OCI-LY1 (cell line): ENCODE data around the gene B3GALNT2.
"Not testable (repeated sequence)": the region's sequence is repeated elsewhere in the genome, so short reads cannot be mapped to it uniquely, and the experiment has no call there.

Experiments used
- H2AFZ ChIP-seq: fragments of 200-600 bp; sonication (generic), shearing (Covaris generic); 2 replicates; pipeline ENCODE4 v1.6.0; 2014; ENCODE audit warnings: antibody characterized with exemption, mild to moderate bottlenecking, low read length
- H3F3A ChIP-seq: fragments of 200-600 bp; sonication (generic), shearing (Covaris generic); 2 replicates; pipeline ENCODE4 v1.6.0; 2014; ENCODE audit warnings: mild to moderate bottlenecking, antibody characterized with exemption, low read length, moderate library complexity; ENCODE audit not compliant: insufficient read depth
- H3K27ac ChIP-seq: fragments of 200-600 bp; sonication (generic); 2 replicates; pipeline ENCODE4 v1.5.1; 2014; ENCODE audit warnings: low read length, mixed run types, mild to moderate bottlenecking, low read depth; ENCODE audit not compliant: poor library complexity, severe bottlenecking
- H3K27me3 ChIP-seq: fragments of 200-600 bp; sonication (generic); 2 replicates; pipeline ENCODE4 v1.6.0; 2014; ENCODE audit warnings: antibody characterized with exemption, mild to moderate bottlenecking, low read length, moderate library complexity; ENCODE audit not compliant: insufficient read depth
- H3K36me3 ChIP-seq: fragments of 200-600 bp; sonication (generic); 2 replicates; pipeline ENCODE4 v1.6.1; 2014; ENCODE audit warnings: mild to moderate bottlenecking, antibody characterized with exemption, low read length, moderate library complexity, mixed read lengths; ENCODE audit not compliant: insufficient read depth
- H3K4me1 ChIP-seq: fragments of 200-600 bp; sonication (generic); 2 replicates; pipeline ENCODE4 v1.5.1; 2014; ENCODE audit warnings: mild to moderate bottlenecking, low read length, moderate library complexity; ENCODE audit not compliant: insufficient read depth, severe bottlenecking
- H3K4me2 ChIP-seq: fragments of 200-600 bp; sonication (generic), shearing (Covaris generic); 2 replicates; pipeline ENCODE4 v1.6.1; 2014; ENCODE audit warnings: low read length
- H3K4me3 ChIP-seq: fragments of 200-600 bp; sonication (generic); 2 replicates; pipeline ENCODE4 v1.5.1; 2014; ENCODE audit warnings: low read length, low read depth, mild to moderate bottlenecking, mixed read lengths; ENCODE audit not compliant: poor library complexity, severe bottlenecking
- H3K79me2 ChIP-seq: fragments of 200-600 bp; shearing (Covaris generic); 2 replicates; pipeline ENCODE4 v1.6.1; 2016; ENCODE audit warnings: mixed run types, low read length, mixed read lengths; ENCODE audit not compliant: insufficient read depth
- H3K9ac ChIP-seq: fragments of 200-600 bp; sonication (generic), shearing (Covaris generic); 2 replicates; pipeline ENCODE4 v1.6.1; 2014; ENCODE audit warnings: mild to moderate bottlenecking, low read length, mixed read lengths
- H3K9me2 ChIP-seq: fragments of 200-600 bp; sonication (generic), shearing (Covaris generic); 2 replicates; pipeline ENCODE4 v1.6.1; 2014; ENCODE audit warnings: low read depth, mild to moderate bottlenecking, low read length, mixed read lengths
- H3K9me3 ChIP-seq: fragments of 200-600 bp; shearing (Covaris generic); 2 replicates; pipeline ENCODE4 v1.6.1; 2014; ENCODE audit warnings: low read length, mixed read lengths
- H4K20me1 ChIP-seq: fragments of 200-600 bp; sonication (generic), shearing (Covaris generic); 2 replicates; pipeline ENCODE4 v1.6.0; 2016; ENCODE audit warnings: mild to moderate bottlenecking, low read length; ENCODE audit not compliant: insufficient read depth
- EZH2 ChIP-seq: fragments of 200-600 bp; sonication (generic), shearing (Covaris generic); IDR thresholded peaks from 2 replicates; pipeline ENCODE4 v1.8.0; 2017; ENCODE audit warnings: borderline replicate concordance, mixed run types, mild to moderate bottlenecking, antibody characterized with exemption, low read length, moderate library complexity, mixed read lengths
- TF ChIP-seq, protein P1 (sequence below): fragments of 200-600 bp; sonication (generic), shearing (Covaris generic); IDR thresholded peaks from 2 replicates; pipeline ENCODE4 v1.5.1; 2017; ENCODE audit warnings: mild to moderate bottlenecking, antibody characterized with exemption, low read length, moderate library complexity, mixed read lengths

The B3GALNT2 gene

DNA sequence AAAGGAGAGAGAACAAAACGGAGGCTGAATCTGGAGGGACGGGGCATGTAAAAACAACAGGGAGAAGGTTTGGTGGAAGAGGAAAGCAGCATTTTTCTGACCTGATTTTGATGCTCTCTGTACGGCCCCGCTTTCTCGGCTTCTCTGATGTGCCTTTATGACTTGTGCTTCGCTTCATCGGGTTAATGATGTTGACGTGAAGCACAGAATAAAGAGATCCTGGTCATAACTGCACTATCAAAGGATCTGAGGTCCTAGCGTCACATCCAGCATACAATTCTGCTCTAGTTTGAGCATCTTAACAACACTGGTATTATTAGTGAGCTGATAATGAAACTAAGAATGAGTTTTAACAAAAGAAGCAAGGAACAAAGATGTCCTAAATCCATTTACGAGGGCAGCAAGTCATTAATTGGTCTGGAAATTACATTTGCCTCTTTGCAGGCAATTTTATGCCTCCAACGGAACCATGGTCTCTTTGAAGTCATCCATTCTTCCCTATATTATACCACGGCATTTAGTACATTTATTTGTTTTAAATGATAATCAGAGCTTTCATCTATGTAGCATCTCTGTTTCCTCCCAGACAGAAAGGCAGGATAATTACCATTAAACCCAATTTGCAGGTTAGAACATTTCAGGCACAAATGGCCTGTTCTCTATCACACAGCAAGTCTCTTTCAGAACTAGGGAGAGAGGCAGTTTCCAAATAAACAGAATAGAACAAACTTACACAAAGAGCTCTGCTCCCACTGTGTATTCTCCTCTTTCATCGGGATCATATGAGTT lies 45.3 kb upstream of the B3GALNT2 start:
- H3K9ac ChIP-seq: no peak overlapping the region
- no peaks in the 10 kb centered on the region for H3F3A ChIP-seq
- H4K20me1 ChIP-seq: no peaks in the 10 kb centered on the region
- H3K4me3 ChIP-seq: no peak overlapping the region
- no peaks in the 10 kb centered on the region for H3K27me3 ChIP-seq
- TF ChIP-seq, protein P1, sequence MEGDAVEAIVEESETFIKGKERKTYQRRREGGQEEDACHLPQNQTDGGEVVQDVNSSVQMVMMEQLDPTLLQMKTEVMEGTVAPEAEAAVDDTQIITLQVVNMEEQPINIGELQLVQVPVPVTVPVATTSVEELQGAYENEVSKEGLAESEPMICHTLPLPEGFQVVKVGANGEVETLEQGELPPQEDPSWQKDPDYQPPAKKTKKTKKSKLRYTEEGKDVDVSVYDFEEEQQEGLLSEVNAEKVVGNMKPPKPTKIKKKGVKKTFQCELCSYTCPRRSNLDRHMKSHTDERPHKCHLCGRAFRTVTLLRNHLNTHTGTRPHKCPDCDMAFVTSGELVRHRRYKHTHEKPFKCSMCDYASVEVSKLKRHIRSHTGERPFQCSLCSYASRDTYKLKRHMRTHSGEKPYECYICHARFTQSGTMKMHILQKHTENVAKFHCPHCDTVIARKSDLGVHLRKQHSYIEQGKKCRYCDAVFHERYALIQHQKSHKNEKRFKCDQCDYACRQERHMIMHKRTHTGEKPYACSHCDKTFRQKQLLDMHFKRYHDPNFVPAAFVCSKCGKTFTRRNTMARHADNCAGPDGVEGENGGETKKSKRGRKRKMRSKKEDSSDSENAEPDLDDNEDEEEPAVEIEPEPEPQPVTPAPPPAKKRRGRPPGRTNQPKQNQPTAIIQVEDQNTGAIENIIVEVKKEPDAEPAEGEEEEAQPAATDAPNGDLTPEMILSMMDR: no peak
- TF ChIP-seq EZH2: no peak
- no peaks in the 10 kb centered on the region for H3K36me3 ChIP-seq
- no peaks in the 10 kb centered on the region for H3K4me1 ChIP-seq
- no peak overlapping the region for H2AFZ ChIP-seq
- no peaks in the 10 kb centered on the region for H3K9me2 ChIP-seq
- H3K4me2 ChIP-seq: no peak overlapping the region
- H3K9me3 ChIP-seq: no peaks in the 10 kb centered on the region
- no peak overlapping the region for H3K27ac ChIP-seq
- H3K79me2 ChIP-seq: no peaks in the 10 kb centered on the region

DNA sequence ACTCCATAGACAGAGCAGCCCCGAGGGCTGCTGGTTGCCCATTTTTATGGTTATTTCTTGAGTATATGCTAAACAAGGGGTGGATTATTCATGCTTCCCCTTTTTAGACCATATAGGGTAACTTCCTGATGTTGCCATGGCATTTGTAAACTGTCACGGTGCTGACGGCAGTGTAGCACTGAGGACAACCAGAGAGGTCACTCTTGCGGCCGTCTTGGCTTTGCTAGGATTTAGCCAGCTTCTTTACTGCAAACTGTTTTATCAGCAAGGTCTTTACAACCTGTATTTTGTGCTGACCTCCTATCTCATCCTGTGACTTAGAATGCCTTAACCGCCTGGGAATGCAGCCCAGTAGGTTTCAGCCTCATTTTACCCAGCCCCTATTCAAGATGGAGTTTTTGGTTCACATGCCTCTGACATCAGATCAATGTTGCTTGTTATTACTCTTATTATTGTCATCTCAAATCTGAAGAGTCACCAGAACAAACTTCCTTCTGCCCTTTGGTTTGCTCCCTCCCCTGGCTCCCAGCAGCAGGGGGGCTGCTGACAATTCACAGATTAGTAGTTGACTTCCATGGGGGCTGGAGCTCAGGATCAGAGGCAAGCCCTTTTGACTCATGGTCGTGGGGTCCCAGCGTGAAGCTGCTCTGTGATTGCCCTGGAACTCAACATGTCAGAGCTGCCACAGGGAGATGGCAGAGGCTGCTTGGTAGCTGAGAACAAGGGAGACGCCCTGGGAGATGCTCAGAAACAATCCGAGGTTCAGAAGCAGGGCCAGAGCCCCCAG lies 42.3 kb upstream of the B3GALNT2 start:
- not testable (repeated sequence) for H3K4me3 ChIP-seq, H3K27me3 ChIP-seq, H2AFZ ChIP-seq, H3K4me1 ChIP-seq, H3K27ac ChIP-seq, H3K9ac ChIP-seq, H3F3A ChIP-seq, H3K9me2 ChIP-seq, H3K4me2 ChIP-seq, H3K9me3 ChIP-seq, H3K79me2 ChIP-seq, H4K20me1 ChIP-seq, H3K36me3 ChIP-seq

DNA sequence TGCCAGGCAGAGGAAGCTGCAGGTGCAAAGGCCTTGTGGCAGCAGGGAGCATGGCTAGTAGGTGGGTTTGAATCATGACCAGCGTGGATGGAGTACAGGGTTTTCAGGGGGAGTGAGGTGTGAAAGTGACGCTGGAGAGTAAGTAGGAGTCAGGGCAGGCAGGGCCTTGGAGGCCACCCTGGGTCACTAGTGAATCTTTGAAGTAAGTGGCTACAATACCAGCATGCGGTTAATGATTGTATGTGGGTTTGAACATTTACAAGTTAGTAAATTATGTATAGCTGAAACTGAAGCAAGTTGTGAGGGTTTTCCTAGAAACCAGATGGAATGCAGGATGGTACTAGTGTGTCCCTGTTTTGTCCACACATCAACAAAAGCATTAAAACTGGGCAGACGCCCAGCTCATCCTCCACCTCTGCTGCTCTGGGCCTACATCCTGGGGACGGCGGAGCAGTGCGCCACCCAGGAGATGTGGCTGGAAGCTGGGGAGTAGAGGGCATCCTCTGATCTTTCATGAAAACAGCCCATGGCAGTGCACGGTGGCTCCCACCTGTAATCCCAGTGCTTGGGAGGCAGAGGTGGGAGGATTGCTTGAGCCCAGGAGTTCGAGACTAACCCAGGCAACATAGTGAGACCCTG lies 41.2 kb upstream of the B3GALNT2 start:
- Histone ChIP-seq H3K27ac (no peak overlapping the region), H3K4me2 (no peak overlapping the region), H3K27me3 (no peaks in the 10 kb centered on the region), H3K79me2 (no peaks in the 10 kb centered on the region), H4K20me1 (no peaks in the 10 kb centered on the region), H3K4me3 (no peak overlapping the region), H2AFZ (no peak overlapping the region), H3K4me1 (no peaks in the 10 kb centered on the region), H3K9ac (no peak overlapping the region), H3F3A (no peaks in the 10 kb centered on the region), H3K9me2 (no peaks in the 10 kb centered on the region), H3K36me3 (no peaks in the 10 kb centered on the region), H3K9me3 (no peaks in the 10 kb centered on the region)
- TF ChIP-seq, protein P1: no peak

DNA sequence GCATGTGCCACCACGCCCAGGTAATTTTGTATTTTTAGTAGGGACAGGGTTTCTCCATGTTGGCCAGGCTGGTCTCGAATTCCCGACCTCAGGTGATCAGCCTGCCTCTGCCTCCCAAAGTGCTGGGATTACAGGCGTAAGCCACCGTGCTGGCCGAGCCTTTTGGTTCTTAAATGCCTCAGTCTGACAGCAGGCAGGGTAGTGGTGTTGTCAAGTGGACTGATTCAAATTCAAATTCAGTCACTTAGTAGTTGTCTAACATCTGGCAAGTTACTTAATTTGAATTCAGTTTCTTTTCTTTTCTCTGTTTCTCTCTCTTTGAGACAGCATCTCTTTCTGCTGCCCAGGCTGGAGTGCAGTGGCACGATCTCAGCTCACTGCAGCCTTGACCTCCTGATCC lies 38.6 kb upstream of the B3GALNT2 start:
- not testable (repeated sequence) for H4K20me1 ChIP-seq, H3K36me3 ChIP-seq, H3K4me3 ChIP-seq, H3F3A ChIP-seq, H3K27me3 ChIP-seq, H3K79me2 ChIP-seq, H3K4me2 ChIP-seq, H3K4me1 ChIP-seq, H3K9me3 ChIP-seq, H3K9ac ChIP-seq, H2AFZ ChIP-seq, H3K9me2 ChIP-seq, H3K27ac ChIP-seq
